Hepatocyte (in vitro differentiated cells): ENCODE results near the gene AXIN1. TPM values are rescaled to one million over a fixed set of nuclear protein-coding genes. Genes with fewer than 3 reads are reported as not detected.

Experiments used
- DNase-seq: peaks from one replicate; pipeline ENCODE4 v3.0.0-alpha.2; 2016; ENCODE audit warnings: low spot score
- H2AFZ ChIP-seq: fragments of 200-600 bp; sonication (generic); 2 replicates; pipeline ENCODE4 v1.6.0; 2016; ENCODE audit warnings: antibody characterized with exemption, mild to moderate bottlenecking
- H3K27ac ChIP-seq: fragments of 200-600 bp; sonication (generic); 2 replicates; pipeline ENCODE4 v1.5.1; 2016; ENCODE audit warnings: mild to moderate bottlenecking
- H3K27me3 ChIP-seq: fragments of 200-600 bp; sonication (generic); 2 replicates; pipeline ENCODE4 v1.6.1; 2016
- H3K36me3 ChIP-seq: fragments of 200-600 bp; sonication (generic); replicated peaks from 2 replicates; pipeline ENCODE4 v1.5.1; 2016; ENCODE audit warnings: low read depth; ENCODE audit not compliant: insufficient read depth
- H3K4me1 ChIP-seq: fragments of 200-600 bp; sonication (generic); 2 replicates; pipeline ENCODE4 v1.5.1; 2016; ENCODE audit warnings: mild to moderate bottlenecking, moderate library complexity; ENCODE audit not compliant: insufficient read depth
- H3K4me2 ChIP-seq: fragments of 200-600 bp; sonication (generic); 2 replicates; pipeline ENCODE4 v1.6.0; 2016
- H3K4me3 ChIP-seq: fragments of 200-600 bp; sonication (generic); 2 replicates; pipeline ENCODE4 v1.5.1; 2016; ENCODE audit warnings: mild to moderate bottlenecking
- H3K79me2 ChIP-seq: fragments of 200-600 bp; sonication (generic); 2 replicates; pipeline ENCODE4 v1.6.0; 2017; ENCODE audit warnings: mild to moderate bottlenecking
- H3K9me2 ChIP-seq: fragments of 200-600 bp; sonication (generic); replicated peaks from 2 replicates; pipeline ENCODE4 v1.6.0; 2017; ENCODE audit warnings: mild to moderate bottlenecking; ENCODE audit not compliant: insufficient read depth
- H3K9me3 ChIP-seq: fragments of 200-600 bp; sonication (generic); 2 replicates; pipeline ENCODE4 v1.5.1; 2016; ENCODE audit warnings: low read depth, mild to moderate bottlenecking
- H4K20me1 ChIP-seq: fragments of 200-600 bp; sonication (generic); 2 replicates; pipeline ENCODE4 v1.6.0; 2016; ENCODE audit warnings: mild to moderate bottlenecking; ENCODE audit not compliant: insufficient read depth, poor library complexity, severe bottlenecking
- EZH2 ChIP-seq: fragments of 200-600 bp; sonication (generic); IDR thresholded peaks from 2 replicates; pipeline ENCODE4 v1.6.1; 2016; ENCODE audit warnings: antibody characterized with exemption, mild to moderate bottlenecking, borderline replicate concordance
- EZH2phosphoT487 ChIP-seq: fragments of 200-600 bp; sonication (generic); IDR thresholded peaks from one replicate; pipeline ENCODE4 v1.6.1; 2018; ENCODE audit warnings: antibody characterized with exemption, mild to moderate bottlenecking, low read depth, moderate library complexity; ENCODE audit not compliant: unreplicated experiment, severe bottlenecking
- WGBS: methylation state at CpG from one replicate; pipeline ENCODE4 v1.1.6; 2016; ENCODE audit warnings: low lambda C conversion rate; ENCODE audit errors: missing lambda C conversion rate; 5-methylcytosine and 5-hydroxymethylcytosine counted together
- polyA plus RNA-seq: library from polyadenylated mRNA; unstranded; fragments of >200 nt; fragmentation: Nextera tagmentation; extraction: Ambion mirVana; gene quantifications from 2 replicates; pipeline ENCODE4 v1.2.1, GENCODE V29; 2016
- total RNA-seq: library from RNA; depleted of rRNA; stranded (reverse); fragments of >200 nt; gene quantifications from 2 replicates; pipeline ENCODE4 v1.2.3, GENCODE V29; 2014
- TF ChIP-seq, protein P1 (sequence below): fragments of 200-600 bp; sonication (generic); IDR thresholded peaks from 2 replicates; pipeline ENCODE4 v1.5.1; 2016; ENCODE audit warnings: antibody characterized with exemption, mild to moderate bottlenecking; ENCODE audit not compliant: poor library complexity

The AXIN1 gene
- total and polyA plus RNA-seq, 2 experiments from 2014 or later, result 16.1 to 27.2 TPM

- no peak overlapping the region for H3K4me3 ChIP-seq
- H3K36me3 ChIP-seq, result no peaks in the 10 kb centered on the region
- H3K9me3 ChIP-seq, result no peaks in the 10 kb centered on the region
- no peaks in the 10 kb centered on the region for H3K9me2 ChIP-seq
- H3K27ac ChIP-seq, result no peak overlapping the region
- WGBS, result 97% methylated on average over 29 of the region's 29 CpGs
- no peak for DNase-seq
- TF ChIP-seq EZH2phosphoT487, result no peak
- TF ChIP-seq, protein P1, sequence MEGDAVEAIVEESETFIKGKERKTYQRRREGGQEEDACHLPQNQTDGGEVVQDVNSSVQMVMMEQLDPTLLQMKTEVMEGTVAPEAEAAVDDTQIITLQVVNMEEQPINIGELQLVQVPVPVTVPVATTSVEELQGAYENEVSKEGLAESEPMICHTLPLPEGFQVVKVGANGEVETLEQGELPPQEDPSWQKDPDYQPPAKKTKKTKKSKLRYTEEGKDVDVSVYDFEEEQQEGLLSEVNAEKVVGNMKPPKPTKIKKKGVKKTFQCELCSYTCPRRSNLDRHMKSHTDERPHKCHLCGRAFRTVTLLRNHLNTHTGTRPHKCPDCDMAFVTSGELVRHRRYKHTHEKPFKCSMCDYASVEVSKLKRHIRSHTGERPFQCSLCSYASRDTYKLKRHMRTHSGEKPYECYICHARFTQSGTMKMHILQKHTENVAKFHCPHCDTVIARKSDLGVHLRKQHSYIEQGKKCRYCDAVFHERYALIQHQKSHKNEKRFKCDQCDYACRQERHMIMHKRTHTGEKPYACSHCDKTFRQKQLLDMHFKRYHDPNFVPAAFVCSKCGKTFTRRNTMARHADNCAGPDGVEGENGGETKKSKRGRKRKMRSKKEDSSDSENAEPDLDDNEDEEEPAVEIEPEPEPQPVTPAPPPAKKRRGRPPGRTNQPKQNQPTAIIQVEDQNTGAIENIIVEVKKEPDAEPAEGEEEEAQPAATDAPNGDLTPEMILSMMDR, result no peak
- no peak for TF ChIP-seq EZH2
- H2AFZ ChIP-seq, result no peak overlapping the region
- no peaks in the 10 kb centered on the region for H3K27me3 ChIP-seq
- no peaks in the 10 kb centered on the region for H3K79me2 ChIP-seq
- no peaks in the 10 kb centered on the region for H4K20me1 ChIP-seq
- no peak overlapping the region for H3K4me2 ChIP-seq
- no peaks in the 10 kb centered on the region for H3K4me1 ChIP-seq
These were observed 90.3 kb downstream of the AXIN1 start for GRCh38 chr16:262121-262745.

DNA sequence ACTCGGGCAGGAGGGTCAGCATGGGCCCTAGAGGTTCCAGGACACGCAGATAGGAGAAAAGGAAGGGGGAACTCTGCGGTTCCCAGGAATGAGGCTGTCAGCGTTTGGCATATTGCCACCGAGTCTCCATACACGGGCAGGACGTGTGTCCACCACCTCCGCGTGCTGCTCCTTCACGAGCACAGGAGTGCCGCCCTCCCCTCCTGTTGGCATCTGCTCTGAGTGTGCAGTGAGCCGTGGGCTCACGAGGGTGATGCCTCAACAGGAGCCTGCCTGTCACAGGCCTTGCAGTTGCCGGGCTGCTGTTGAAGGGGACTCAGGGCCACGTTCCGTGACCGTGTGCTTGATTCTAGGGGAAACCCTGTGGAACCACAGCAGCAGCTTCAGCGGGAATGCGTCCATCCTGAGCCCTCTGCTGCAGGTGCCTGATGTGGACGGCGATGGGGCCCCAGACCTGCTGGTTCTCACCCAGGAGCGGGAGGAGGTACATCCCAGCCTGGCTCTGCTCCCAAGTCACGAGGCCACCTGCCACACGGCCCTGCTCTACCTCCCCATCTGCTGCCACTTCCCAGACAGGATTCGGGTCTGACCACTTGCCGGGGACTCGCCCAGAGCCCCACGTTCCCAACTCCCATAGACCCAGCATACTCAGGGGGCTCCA is 91.4 kb downstream of the AXIN1 start:
- WGBS, result 95% methylated on average over 27 of the region's 28 CpGs
- no peaks in the 10 kb centered on the region for H4K20me1 ChIP-seq
- no peaks in the 10 kb centered on the region for H3K27me3 ChIP-seq
- no peak overlapping the region for H3K4me2 ChIP-seq
- no peak overlapping the region for H2AFZ ChIP-seq
- H3K36me3 ChIP-seq, result no peaks in the 10 kb centered on the region
- no peak overlapping the region for H3K4me3 ChIP-seq
- TF ChIP-seq EZH2phosphoT487 (no peak), EZH2 (no peak)
- TF ChIP-seq, protein P1, result no peak
- no peaks in the 10 kb centered on the region for H3K79me2 ChIP-seq
- H3K4me1 ChIP-seq, result no peaks in the 10 kb centered on the region
- H3K9me3 ChIP-seq, result no peaks in the 10 kb centered on the region
- H3K9me2 ChIP-seq, result no peaks in the 10 kb centered on the region
- DNase-seq, result no peak
- no peak overlapping the region for H3K27ac ChIP-seq

GRCh38 chr16:260326-260725 is 92.2 kb downstream of the AXIN1 start:
- no peaks in the 10 kb centered on the region for H3K79me2 ChIP-seq
- H3K4me2 ChIP-seq, result no peak overlapping the region
- H3K4me3 ChIP-seq, result no peak overlapping the region
- H3K36me3 ChIP-seq, result no peaks in the 10 kb centered on the region
- 93% methylated on average over 17 of the region's 19 CpGs for WGBS
- DNase-seq, result no peak
- H3K4me1 ChIP-seq, result no peaks in the 10 kb centered on the region
- H3K27me3 ChIP-seq, result no peaks in the 10 kb centered on the region
- TF ChIP-seq, protein P1, result no peak
- TF ChIP-seq EZH2 (no peak), EZH2phosphoT487 (no peak)
- H2AFZ ChIP-seq, result no peak overlapping the region
- no peaks in the 10 kb centered on the region for H3K9me3 ChIP-seq
- no peaks in the 10 kb centered on the region for H4K20me1 ChIP-seq
- no peaks in the 10 kb centered on the region for H3K9me2 ChIP-seq
- no peak overlapping the region for H3K27ac ChIP-seq
